Astrocyte (in vitro differentiated cells and primary cell): ENCODE results near the gene ISG20L2.
"Not testable (repeated sequence)": the region's sequence is repeated elsewhere in the genome, so short reads cannot be mapped to it uniquely, and the experiment has no call there.

Experiments
- EZH2 ChIP-seq: IDR thresholded peaks from 2 replicates; pipeline ENCODE4 v1.6.1; 2012; ENCODE audit warnings: mild to moderate bottlenecking, low read length, inconsistent platforms; ENCODE audit not compliant: insufficient read depth
- TF ChIP-seq, protein P1 (sequence below): IDR thresholded peaks from 2 replicates; pipeline ENCODE4 v1.5.1; 2011; ENCODE audit warnings: low read depth, mild to moderate bottlenecking, inconsistent platforms, low read length, moderate library complexity; ENCODE audit not compliant: insufficient read depth

DNA sequence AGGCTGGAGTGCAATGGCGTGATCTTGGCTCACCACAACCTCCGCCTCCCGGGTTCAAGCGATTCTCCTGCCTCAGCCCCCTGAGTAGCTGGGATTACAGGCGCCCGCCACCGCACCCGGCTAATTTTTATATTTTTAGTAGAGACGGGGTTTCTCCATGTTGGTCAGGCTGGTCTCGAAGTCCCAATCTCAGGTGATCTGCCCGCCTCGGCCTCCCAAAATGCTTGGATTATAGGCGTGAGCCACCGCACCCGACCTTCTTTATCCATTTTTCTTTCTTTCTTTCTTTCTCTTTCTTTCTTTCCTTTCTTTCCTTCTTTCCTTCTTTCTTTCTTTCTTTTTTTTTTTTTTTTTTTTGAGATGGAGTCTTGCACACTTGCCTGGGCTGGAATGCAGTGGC, 36.6 kb upstream of the ISG20L2 start:
- not testable (repeated sequence) for TF ChIP-seq EZH2
- TF ChIP-seq, protein P1, sequence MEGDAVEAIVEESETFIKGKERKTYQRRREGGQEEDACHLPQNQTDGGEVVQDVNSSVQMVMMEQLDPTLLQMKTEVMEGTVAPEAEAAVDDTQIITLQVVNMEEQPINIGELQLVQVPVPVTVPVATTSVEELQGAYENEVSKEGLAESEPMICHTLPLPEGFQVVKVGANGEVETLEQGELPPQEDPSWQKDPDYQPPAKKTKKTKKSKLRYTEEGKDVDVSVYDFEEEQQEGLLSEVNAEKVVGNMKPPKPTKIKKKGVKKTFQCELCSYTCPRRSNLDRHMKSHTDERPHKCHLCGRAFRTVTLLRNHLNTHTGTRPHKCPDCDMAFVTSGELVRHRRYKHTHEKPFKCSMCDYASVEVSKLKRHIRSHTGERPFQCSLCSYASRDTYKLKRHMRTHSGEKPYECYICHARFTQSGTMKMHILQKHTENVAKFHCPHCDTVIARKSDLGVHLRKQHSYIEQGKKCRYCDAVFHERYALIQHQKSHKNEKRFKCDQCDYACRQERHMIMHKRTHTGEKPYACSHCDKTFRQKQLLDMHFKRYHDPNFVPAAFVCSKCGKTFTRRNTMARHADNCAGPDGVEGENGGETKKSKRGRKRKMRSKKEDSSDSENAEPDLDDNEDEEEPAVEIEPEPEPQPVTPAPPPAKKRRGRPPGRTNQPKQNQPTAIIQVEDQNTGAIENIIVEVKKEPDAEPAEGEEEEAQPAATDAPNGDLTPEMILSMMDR, result not testable (repeated sequence)
